Fibroblast of villous mesenchyme (primary cell): ENCODE data around the gene ASAP2. TPM values are rescaled to one million over a fixed set of nuclear protein-coding genes. Genes with fewer than 3 reads are reported as not detected.

Experiments used
- DNase-seq: peaks from one replicate; pipeline ENCODE4 v3.0.0-alpha.2; 2010; ENCODE audit warnings: low read depth
- H3K4me3 ChIP-seq: 2 replicates; pipeline ENCODE4 v1.5.1; 2011; ENCODE audit warnings: low read depth, mild to moderate bottlenecking, low read length
- total RNA-seq: library from RNA; depleted of rRNA; stranded (reverse); fragments of >200 nt; gene quantifications from 2 replicates; pipeline ENCODE4 v1.2.3, GENCODE V29; 2012
- TF ChIP-seq, protein P1 (sequence below): IDR thresholded peaks from 2 replicates; pipeline ENCODE4 v1.5.1; 2012; ENCODE audit warnings: low read depth, mild to moderate bottlenecking, low read length; ENCODE audit not compliant: insufficient read depth

Gene ASAP2
- total RNA-seq, 1 donor: 66.5 TPM

DNA sequence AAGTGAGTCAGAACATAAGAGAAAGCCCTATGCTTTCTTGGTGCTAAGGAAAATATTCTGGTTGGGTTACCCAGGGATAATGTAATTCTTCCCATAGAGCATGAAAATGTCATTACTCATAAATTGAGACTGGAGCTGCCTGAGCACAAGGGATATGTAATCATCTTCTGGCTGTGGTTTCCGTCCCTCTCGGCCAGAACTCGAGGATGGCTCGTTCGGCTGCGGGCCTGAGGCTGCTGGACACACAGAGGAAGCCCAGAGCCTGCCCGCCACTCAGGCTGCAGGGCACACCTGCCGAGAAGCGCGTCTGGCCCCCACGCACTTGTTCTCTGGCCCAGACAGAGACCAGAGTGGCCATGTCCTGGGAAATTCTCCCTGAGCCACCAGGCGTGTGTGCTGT is 104.9 kb downstream of the ASAP2 start:
- DNase-seq: peak; percentile 85
- TF ChIP-seq, protein P1, sequence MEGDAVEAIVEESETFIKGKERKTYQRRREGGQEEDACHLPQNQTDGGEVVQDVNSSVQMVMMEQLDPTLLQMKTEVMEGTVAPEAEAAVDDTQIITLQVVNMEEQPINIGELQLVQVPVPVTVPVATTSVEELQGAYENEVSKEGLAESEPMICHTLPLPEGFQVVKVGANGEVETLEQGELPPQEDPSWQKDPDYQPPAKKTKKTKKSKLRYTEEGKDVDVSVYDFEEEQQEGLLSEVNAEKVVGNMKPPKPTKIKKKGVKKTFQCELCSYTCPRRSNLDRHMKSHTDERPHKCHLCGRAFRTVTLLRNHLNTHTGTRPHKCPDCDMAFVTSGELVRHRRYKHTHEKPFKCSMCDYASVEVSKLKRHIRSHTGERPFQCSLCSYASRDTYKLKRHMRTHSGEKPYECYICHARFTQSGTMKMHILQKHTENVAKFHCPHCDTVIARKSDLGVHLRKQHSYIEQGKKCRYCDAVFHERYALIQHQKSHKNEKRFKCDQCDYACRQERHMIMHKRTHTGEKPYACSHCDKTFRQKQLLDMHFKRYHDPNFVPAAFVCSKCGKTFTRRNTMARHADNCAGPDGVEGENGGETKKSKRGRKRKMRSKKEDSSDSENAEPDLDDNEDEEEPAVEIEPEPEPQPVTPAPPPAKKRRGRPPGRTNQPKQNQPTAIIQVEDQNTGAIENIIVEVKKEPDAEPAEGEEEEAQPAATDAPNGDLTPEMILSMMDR: no peak
- no peak overlapping the region for H3K4me3 ChIP-seq

DNA sequence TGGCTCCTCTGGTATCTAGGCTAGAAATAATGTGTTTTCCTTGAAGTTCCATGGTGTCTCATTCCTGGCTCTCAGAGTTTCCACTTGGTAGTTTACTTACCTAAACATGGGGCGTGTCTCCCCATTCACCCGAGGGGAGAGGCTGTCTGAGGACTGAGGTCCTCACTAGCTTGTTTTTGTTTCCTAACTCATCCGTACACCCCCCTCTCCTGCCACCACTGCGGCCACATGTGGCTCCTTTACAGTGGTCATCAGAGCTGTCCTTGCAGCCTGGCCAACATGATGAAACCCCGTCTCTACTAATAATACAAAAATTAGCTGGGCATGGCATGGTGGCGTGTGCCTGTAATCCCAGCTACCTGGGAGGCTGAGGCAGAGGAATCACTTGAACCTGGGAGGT is 106.0 kb downstream of the ASAP2 start:
- no peak for DNase-seq
- H3K4me3 ChIP-seq: no peak overlapping the region

DNA sequence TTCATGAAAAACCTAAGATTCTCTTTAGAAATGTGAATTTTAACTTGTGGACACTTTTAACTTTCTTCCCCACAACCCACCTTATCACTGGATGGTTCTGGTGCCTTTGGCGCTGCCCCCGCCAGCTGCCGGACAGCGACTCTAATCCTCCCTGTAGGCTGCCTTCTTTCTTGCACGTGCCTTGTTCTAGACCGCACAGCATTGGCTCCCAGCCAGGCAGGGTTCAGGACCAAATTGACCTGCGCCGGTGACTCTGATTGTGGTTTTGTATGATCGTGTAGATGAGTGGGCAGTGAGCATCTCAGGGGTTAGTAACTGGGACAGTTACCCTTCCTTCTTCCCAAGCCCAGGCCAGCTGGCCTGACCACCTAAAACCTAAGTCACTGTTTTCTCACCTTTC is 106.8 kb downstream of the ASAP2 start:
- no peak overlapping the region for H3K4me3 ChIP-seq
- TF ChIP-seq, protein P1: no peak
- peak; percentile 51 for DNase-seq

More for the DNA sequence above, 106.0 kb downstream of the ASAP2 start:
- TF ChIP-seq, protein P1: no peak

- H3K4me3 ChIP-seq: no peak overlapping the region
- no peak for DNase-seq
- TF ChIP-seq, protein P1: no peak
Observed at GRCh38 chr2:9315280-9315847, 108.8 kb downstream of the ASAP2 start.

DNA sequence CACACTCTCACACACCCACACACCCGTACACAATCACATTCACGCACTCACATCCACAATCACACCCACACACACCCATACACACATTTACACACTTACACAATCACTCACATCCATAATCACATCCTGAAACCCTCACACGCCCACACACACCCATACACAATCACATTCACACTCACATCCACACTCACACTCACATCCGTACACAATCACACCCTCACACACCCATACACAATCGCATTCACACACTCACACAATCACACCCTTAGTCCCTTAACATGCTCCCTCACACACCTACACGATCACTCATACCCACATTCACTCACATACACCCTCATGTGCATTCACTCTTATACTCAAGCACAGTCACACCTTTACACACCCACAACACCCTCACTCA is 110.9 kb downstream of the ASAP2 start:
- TF ChIP-seq, protein P1: no peak
- no peak overlapping the region for H3K4me3 ChIP-seq
- no peak for DNase-seq

GRCh38 chr2:9318461-9319337 is 112.1 kb downstream of the ASAP2 start:
- H3K4me3 ChIP-seq: no peak overlapping the region
- DNase-seq: peak; percentile 52
- TF ChIP-seq, protein P1: no peak
